GM12878 (cell line): ENCODE measurements around the gene SGTA. TPM values are rescaled to one million over a fixed set of nuclear protein-coding genes. Genes with fewer than 3 reads are reported as not detected.

ENCODE experiments used
- ATAC-seq: fragments of 200-7000 bp; cut with Tn5 transposase; 3 replicates; pipeline ENCODE4 v1.9.1; 2020; ENCODE audit warnings: mild to moderate bottlenecking, moderate library complexity
- BruUV-seq: library from RNA; stranded (reverse); fragments of 400-500 nt; replicated peaks from 2 replicates; lab custom pipeline; 2021; lab: Mats Ljungman, UMichigan
- CTCF ChIA-PET: fragments of 300-600 bp; sonication (Branson Sonifier 250); formaldehyde crosslinking; extraction: SDS; loops from one replicate; lab custom pipeline; 2021; ENCODE audit warnings: inconsistent platforms; lab: Yijun Ruan, JAX
- POLR2A ChIA-PET: fragments of 350-600 bp; formaldehyde crosslinking; extraction: SDS; loops from one replicate; lab custom pipeline; 2021; ENCODE audit warnings: inconsistent platforms; lab: Charles Lee
- RAD21 ChIA-PET: fragments of 300-600 bp; sonication (Branson Sonifier 250); formaldehyde crosslinking; loops from one replicate; lab custom pipeline; 2023; ENCODE audit warnings: antibody characterized with exemption; ENCODE audit not compliant: unreplicated experiment; lab: Charles Lee
- SMC1A ChIA-PET: fragments of 300-600 bp; sonication (Branson Sonifier 250); formaldehyde crosslinking; loops from one replicate; lab custom pipeline; 2023; ENCODE audit not compliant: unreplicated experiment, uncharacterized antibody; lab: Charles Lee
- DNase-seq: peaks from one replicate; pipeline ENCODE4 v3.0.0-alpha.2; 2011; ENCODE audit warnings: low read depth, low spot score
- FAIRE-seq: peaks from 3 replicates; lab custom pipeline; 2011; peaks lifted over from hg19 to GRCh38; lab: Jason Lieb, UNC
- H2AFZ ChIP-seq: 2 replicates; pipeline ENCODE4 v1.6.0; 2011; ENCODE audit warnings: low read depth, low read length, control low read depth; ENCODE audit not compliant: control insufficient read depth
- H3K27ac ChIP-seq: 2 replicates; pipeline ENCODE4 v1.5.1; 2011; ENCODE audit warnings: control low read depth; ENCODE audit not compliant: control insufficient read depth, insufficient read depth
- H3K27me3 ChIP-seq, 2 experiments: replicated peaks in 1 of 2; 2 replicates each; pipeline versions ENCODE4 v1.6.0 to v1.6.1; 2011; ENCODE audit warnings: low read length in 1 of 2; ENCODE audit not compliant: control insufficient read depth in 2 of 2, insufficient read depth in 2 of 2
- H3K36me3 ChIP-seq, 2 experiments: 2 replicates each; pipeline ENCODE4 v1.5.1; 2011; ENCODE audit warnings: low read length in 1 of 2; ENCODE audit not compliant: control insufficient read depth in 2 of 2, insufficient read depth in 2 of 2
- H3K4me1 ChIP-seq: 2 replicates; pipeline ENCODE4 v1.6.1; 2011; ENCODE audit warnings: mild to moderate bottlenecking, low read length, moderate library complexity, mixed read lengths; ENCODE audit not compliant: control insufficient read depth, insufficient read depth
- H3K4me2 ChIP-seq: 2 replicates; pipeline ENCODE4 v1.6.0; 2011; ENCODE audit warnings: control low read depth; ENCODE audit not compliant: control insufficient read depth, insufficient read depth
- H3K4me3 ChIP-seq: fragments of 200-600 bp; sonication (generic); 2 replicates; pipeline ENCODE4 v1.5.1; 2016
- H3K79me2 ChIP-seq: 2 replicates; pipeline ENCODE4 v1.6.0; 2011; ENCODE audit warnings: low read length; ENCODE audit not compliant: control insufficient read depth, insufficient read depth
- H3K9ac ChIP-seq: 2 replicates; pipeline ENCODE4 v1.8.0; 2011; ENCODE audit warnings: low read length, control low read depth, mixed read lengths; ENCODE audit not compliant: control insufficient read depth, insufficient read depth
- H3K9me3 ChIP-seq: replicated peaks from 3 replicates; pipeline ENCODE4 v1.5.1; 2011; ENCODE audit warnings: mild to moderate bottlenecking, low read length; ENCODE audit not compliant: control insufficient read depth, insufficient read depth
- H4K20me1 ChIP-seq: 2 replicates; pipeline ENCODE4 v1.6.0; 2011; ENCODE audit not compliant: control insufficient read depth, insufficient read depth
- BMI1 ChIP-seq: fragments of 450-650 bp; IDR thresholded peaks from 2 replicates; pipeline ENCODE4 v1.6.1; 2016; ENCODE audit warnings: mild to moderate bottlenecking, moderate library complexity, borderline replicate concordance
- CEBPB ChIP-seq, 2 experiments: fragments of 150-350 bp in 1 of 2; IDR thresholded peaks; 2 replicates each; pipeline ENCODE4 v1.6.1; 2012 to 2014; ENCODE audit warnings: low read depth in 2 of 2, low read length in 2 of 2, borderline replicate concordance in 1 of 2, inconsistent platforms in 1 of 2
- HDAC2 ChIP-seq: fragments of 200-600 bp; sonication (generic); IDR thresholded peaks from 2 replicates; pipeline ENCODE4 v1.6.1; 2017
- MYC ChIP-seq: IDR thresholded peaks from 2 replicates; pipeline ENCODE4 v1.6.1; 2011; ENCODE audit warnings: mild to moderate bottlenecking, low read length, moderate library complexity, inconsistent platforms; ENCODE audit not compliant: insufficient read depth, insufficient replicate concordance, insufficient read length, severe bottlenecking
- PKNOX1 ChIP-seq: fragments of 450-650 bp; IDR thresholded peaks from 2 replicates; pipeline ENCODE4 v1.6.1; 2016; ENCODE audit warnings: mild to moderate bottlenecking
- SMAD1 ChIP-seq: fragments of 450-650 bp; IDR thresholded peaks from 2 replicates; pipeline ENCODE4 v1.6.1; 2018; ENCODE audit warnings: mild to moderate bottlenecking, low read depth; ENCODE audit not compliant: partially characterized antibody
- SMC3 ChIP-seq: IDR thresholded peaks from 2 replicates; pipeline ENCODE4 v1.6.1; 2011; ENCODE audit warnings: low read length, improper control_type of control experiment, borderline replicate concordance
- SUPT20H ChIP-seq: IDR thresholded peaks from 2 replicates; pipeline ENCODE4 v1.6.1; 2011; ENCODE audit warnings: low read depth, mild to moderate bottlenecking, low read length, moderate library complexity, borderline replicate concordance; ENCODE audit not compliant: control insufficient read depth
- TAF1 ChIP-seq: IDR thresholded peaks from 2 replicates; pipeline ENCODE4 v1.6.1; 2011; ENCODE audit warnings: mild to moderate bottlenecking, low read depth, low read length, borderline replicate concordance
- TBL1XR1 ChIP-seq: IDR thresholded peaks from 2 replicates; pipeline ENCODE4 v1.6.1; 2012; ENCODE audit warnings: low read depth, low read length, improper control_type of control experiment
- USF2 ChIP-seq: IDR thresholded peaks from 2 replicates; pipeline ENCODE4 v1.6.1; 2011; ENCODE audit warnings: low read depth, low read length, improper control_type of control experiment, borderline replicate concordance
- WRNIP1 ChIP-seq: IDR thresholded peaks from 2 replicates; pipeline ENCODE4 v1.6.1; 2011; ENCODE audit warnings: low read depth, low read length, improper control_type of control experiment, borderline replicate concordance
- ZNF207 ChIP-seq: fragments of 450-650 bp; IDR thresholded peaks from 2 replicates; pipeline ENCODE4 v1.6.1; 2014; ENCODE audit warnings: antibody characterized with exemption, mild to moderate bottlenecking, borderline replicate concordance
- ZNF622 ChIP-seq: fragments of 450-650 bp; IDR thresholded peaks from 2 replicates; pipeline ENCODE4 v1.6.1; 2017; ENCODE audit warnings: mild to moderate bottlenecking, inconsistent platforms
- WGBS: methylation state at CpG from one replicate; pipeline ENCODE4 v1.1.6; 2016; ENCODE audit warnings: low lambda C conversion rate; ENCODE audit not compliant: insufficient replicate concordance, insufficient coverage; ENCODE audit errors: missing lambda C conversion rate; 5-methylcytosine and 5-hydroxymethylcytosine counted together
- in situ Hi-C: fragments of 300-500 bp; cut with MboI; formaldehyde crosslinking; loops from 9 replicates; pipeline ENCODE4 v1.14.3; 2018; ENCODE audit warnings: mixed read lengths
- intact Hi-C: fragments of 100-400 bp; cut with micrococcal nuclease; formaldehyde crosslinking; loops from one replicate; pipeline ENCODE4 v1.14.2; 2022; ENCODE audit not compliant: unreplicated experiment
- polyA plus RNA-seq, 11 experiments: library from polyadenylated mRNA; depleted of rRNA in 4 of 11; unstranded in 6 of 11; stranded (reverse) in 5 of 11; fragments of >200 nt; fragmentation: Nextera tagmentation in 4 of 11; fragmentation: Illumina TruSeq in 1 of 11; extraction: Ambion mirVana in 4 of 11; extraction: Trizol in 1 of 11; gene quantifications; 1 replicate in 1 of 11; 2 replicates in 10 of 11; pipeline versions ENCODE4 v1.2.1 to v1.2.3, GENCODE V29; 2011 to 2016; ENCODE audit warnings: inconsistent platforms in 2 of 11, missing spikeins in 2 of 11, low read depth in 1 of 11
- total RNA-seq, 4 experiments: library from RNA; depleted of rRNA in 3 of 4; stranded (reverse); fragments of >200 nt in 3 of 4; fragmentation: Illumina TruSeq in 1 of 4; extraction: Trizol in 1 of 4; gene quantifications; 2 replicates each; pipeline versions ENCODE4 v1.2.1 to v1.2.3, GENCODE V29; 2013 to 2021

The SGTA gene
- total and polyA plus RNA-seq, 10 of the 15 experiments (the other 5 are each of a cell fraction or from before 2014, with no cell fraction given), result 2.0 to 102 (median 48.2) TPM

GRCh38 chr19:2732157-2732725 lies 50.8 kb downstream of the SGTA start:
- Histone ChIP-seq H4K20me1 (no peaks in the 10 kb centered on the region), H3K27me3 (no peaks in the 10 kb centered on the region), H3K36me3 (peaks cover 11 to 15% of the 10 kb centered on the region in 2 experiments; a peak in 3 of 4 replicates), H3K79me2 (peaks cover 3% of the 10 kb centered on the region; the same call in 1 of the 2 replicates), H3K4me3 (no peak overlapping the region), H3K4me2 (no peak overlapping the region), H2AFZ (no peak overlapping the region), H3K27ac (no peak overlapping the region), H3K9me3 (peaks cover 8% of the 10 kb centered on the region; the same call in 2 of the 3 replicates), H3K4me1 (no peaks in the 10 kb centered on the region), H3K9ac (no peak overlapping the region)
- no peak for ATAC-seq
- intact Hi-C loops (no loop called here), in situ Hi-C loops (no loop called here)
- WGBS, result 86% methylated on average over 32 of the region's 33 CpGs
- CTCF ChIA-PET, result no interaction called here
- no TSS peak for BruUV-seq
- DNase-seq, result no peak
- POLR2A ChIA-PET, result no interaction called here
- SMC1A ChIA-PET, result interaction anchor here (0.6 kb wide), 1 partner anchor 352 kb away, joined by 3 read pairs; no protein-coding TSS in a partner anchor
- no peak for FAIRE-seq
- RAD21 ChIA-PET, result no interaction called here
- TF ChIP-seq CEBPB (IDR thresholded peaks at IDR 0.05; ENCODE audit: borderline replicate concordance in 1 of 2, low read depth in 2 of 2, low read length in 2 of 2) (no peak), MYC (no peak), PKNOX1 (no peak), USF2 (no peak), WRNIP1 (no peak), ZNF207 (no peak), TAF1 (no peak), BMI1 (no peak), SUPT20H (no peak), SMC3 (no peak), SMAD1 (no peak), TBL1XR1 (no peak), ZNF622 (no peak), HDAC2 (no peak)
- TF ChIP-seq, all 136 proteins: peak for 0
